ENCODE data around the gene HAVCR1.

DNA sequence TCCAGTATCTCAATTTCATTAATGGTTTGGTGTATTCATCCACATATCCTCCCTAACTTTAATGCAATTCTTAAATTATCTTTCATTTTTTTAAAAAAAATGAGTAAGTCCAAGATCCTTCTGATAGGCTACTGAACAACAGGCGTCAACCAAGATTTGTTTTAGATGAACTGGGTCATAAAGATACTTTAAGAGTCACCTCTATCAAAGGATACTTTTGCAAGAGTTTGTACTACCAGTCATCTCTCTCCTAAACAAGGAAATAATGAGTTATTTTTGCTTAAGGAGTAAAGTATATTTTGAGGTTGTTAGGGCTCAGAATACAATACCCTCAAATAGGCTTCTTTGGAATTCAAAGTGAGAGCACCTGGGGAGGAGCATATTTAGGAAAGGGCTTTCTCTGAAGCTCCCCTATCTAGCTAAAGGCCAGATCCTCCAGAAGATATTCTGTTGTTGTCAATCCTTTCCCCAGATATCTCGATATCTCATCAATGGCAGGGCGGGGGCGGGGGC is 25.8 kb downstream of the HAVCR1 start:
- TF ChIP-seq POLR2A (IDR thresholded peaks at IDR 0.05; ENCODE audit: low read length) (no peak), GATA1 (IDR thresholded peaks at IDR 0.05; ENCODE audit: low read depth, low read length) (no peak)

All from erythroblast (primary cell).